KMS-11 (cell line): Measurements from ENCODE around the gene GNA15.
"Not testable (repeated sequence)": the region's sequence is repeated elsewhere in the genome, so short reads cannot be mapped to it uniquely, and the experiment has no call there.

Experiments
- H2AFZ ChIP-seq: fragments of 200-600 bp; sonication (generic); 2 replicates; pipeline ENCODE4 v1.6.1; 2016; ENCODE audit warnings: antibody characterized with exemption, mixed run types, low read depth
- H3K27ac ChIP-seq: fragments of 200-600 bp; sonication (generic); 2 replicates; pipeline ENCODE4 v1.6.1; 2016; ENCODE audit warnings: mild to moderate bottlenecking, mixed run types
- H3K27me3 ChIP-seq: fragments of 200-600 bp; sonication (generic); 2 replicates; pipeline ENCODE4 v1.6.1; 2017; ENCODE audit warnings: mild to moderate bottlenecking, low read depth, mixed run types, moderate library complexity; ENCODE audit not compliant: insufficient read depth
- H3K36me3 ChIP-seq: fragments of 200-600 bp; sonication (generic); 2 replicates; pipeline ENCODE4 v1.6.1; 2017; ENCODE audit warnings: mild to moderate bottlenecking, mixed run types; ENCODE audit not compliant: insufficient read depth
- H3K4me1 ChIP-seq: fragments of 200-600 bp; sonication (generic); 2 replicates; pipeline ENCODE4 v1.6.1; 2016; ENCODE audit warnings: mild to moderate bottlenecking, low read depth, mixed run types; ENCODE audit not compliant: poor library complexity, severe bottlenecking
- H3K4me2 ChIP-seq: fragments of 200-600 bp; sonication (generic); 2 replicates; pipeline ENCODE4 v1.7.0; 2016; ENCODE audit warnings: mild to moderate bottlenecking, mixed run types
- H3K4me3 ChIP-seq: fragments of 200-600 bp; sonication (generic); IDR thresholded peaks from 2 replicates; pipeline ENCODE4 v1.6.1; 2017; ENCODE audit warnings: low read depth, low read length, mixed read lengths; ENCODE audit not compliant: insufficient read depth
- H3K79me2 ChIP-seq: fragments of 200-600 bp; sonication (generic); 2 replicates; pipeline ENCODE4 v1.6.1; 2016; ENCODE audit warnings: low read depth, mixed run types; ENCODE audit not compliant: insufficient read depth
- H3K9ac ChIP-seq: fragments of 200-600 bp; sonication (generic); 2 replicates; pipeline ENCODE4 v1.6.1; 2016; ENCODE audit warnings: mild to moderate bottlenecking, mixed run types
- H4K20me1 ChIP-seq: fragments of 200-600 bp; sonication (generic); 2 replicates; pipeline ENCODE4 v1.6.1; 2016; ENCODE audit warnings: mild to moderate bottlenecking, mixed run types; ENCODE audit not compliant: insufficient read depth
- TF ChIP-seq, protein P1 (sequence below): fragments of 200-600 bp; sonication (generic); conservative IDR thresholded peaks from 2 replicates; pipeline ENCODE4 v1.6.1; 2017; ENCODE audit warnings: low read depth, mild to moderate bottlenecking, antibody characterized with exemption, low read length, moderate library complexity, mixed read lengths

The GNA15 gene

DNA sequence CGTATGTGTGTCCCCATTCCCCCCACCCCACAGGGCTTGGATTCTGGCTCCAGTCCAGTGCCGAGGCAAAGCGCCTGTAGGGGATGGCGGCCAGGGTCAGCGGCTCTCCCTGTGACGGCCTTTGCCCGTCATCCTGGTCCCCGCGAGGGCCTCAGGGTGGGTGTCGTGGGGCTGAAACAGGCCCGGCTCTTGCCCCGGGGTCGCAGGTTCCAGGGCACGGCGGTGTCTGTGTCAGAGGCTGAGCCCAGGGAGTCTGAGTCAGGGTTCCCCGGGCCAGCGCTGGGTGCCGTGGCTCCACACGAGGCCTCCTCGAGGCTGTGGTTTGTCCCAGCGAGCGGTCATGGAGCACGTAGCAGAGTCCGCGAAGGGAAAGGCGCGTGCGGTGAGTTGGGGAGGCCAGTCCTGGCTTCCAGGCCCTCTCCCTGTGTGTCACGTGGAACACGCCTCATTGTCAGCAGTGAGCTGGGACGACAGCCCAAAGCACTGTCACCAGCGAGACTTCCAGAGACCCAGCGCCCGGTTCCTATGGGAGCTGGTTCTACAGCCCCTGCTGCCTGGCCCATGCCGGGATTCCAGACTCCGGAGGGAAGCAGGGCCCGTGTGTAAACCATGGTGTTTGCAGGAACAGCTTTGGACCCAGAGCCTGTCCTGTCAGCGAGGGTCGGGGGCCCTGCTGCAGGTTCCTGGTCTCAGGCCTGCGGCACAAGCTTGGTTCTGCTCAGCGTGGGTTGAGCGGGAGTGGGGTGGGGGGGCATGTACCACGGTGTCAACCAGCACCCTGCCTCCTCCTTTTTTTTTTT is 63.3 kb downstream of the GNA15 start:
- no peak overlapping the region for H3K4me2 ChIP-seq
- no peak overlapping the region for H3K27ac ChIP-seq
- H3K27me3 ChIP-seq, result no peaks in the 10 kb centered on the region
- TF ChIP-seq, protein P1, sequence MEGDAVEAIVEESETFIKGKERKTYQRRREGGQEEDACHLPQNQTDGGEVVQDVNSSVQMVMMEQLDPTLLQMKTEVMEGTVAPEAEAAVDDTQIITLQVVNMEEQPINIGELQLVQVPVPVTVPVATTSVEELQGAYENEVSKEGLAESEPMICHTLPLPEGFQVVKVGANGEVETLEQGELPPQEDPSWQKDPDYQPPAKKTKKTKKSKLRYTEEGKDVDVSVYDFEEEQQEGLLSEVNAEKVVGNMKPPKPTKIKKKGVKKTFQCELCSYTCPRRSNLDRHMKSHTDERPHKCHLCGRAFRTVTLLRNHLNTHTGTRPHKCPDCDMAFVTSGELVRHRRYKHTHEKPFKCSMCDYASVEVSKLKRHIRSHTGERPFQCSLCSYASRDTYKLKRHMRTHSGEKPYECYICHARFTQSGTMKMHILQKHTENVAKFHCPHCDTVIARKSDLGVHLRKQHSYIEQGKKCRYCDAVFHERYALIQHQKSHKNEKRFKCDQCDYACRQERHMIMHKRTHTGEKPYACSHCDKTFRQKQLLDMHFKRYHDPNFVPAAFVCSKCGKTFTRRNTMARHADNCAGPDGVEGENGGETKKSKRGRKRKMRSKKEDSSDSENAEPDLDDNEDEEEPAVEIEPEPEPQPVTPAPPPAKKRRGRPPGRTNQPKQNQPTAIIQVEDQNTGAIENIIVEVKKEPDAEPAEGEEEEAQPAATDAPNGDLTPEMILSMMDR, result no peak
- no peaks in the 10 kb centered on the region for H3K4me1 ChIP-seq
- H3K79me2 ChIP-seq, result no peaks in the 10 kb centered on the region
- H3K9ac ChIP-seq, result no peak overlapping the region
- no peak overlapping the region for H3K4me3 ChIP-seq
- no peaks in the 10 kb centered on the region for H3K36me3 ChIP-seq
- no peak overlapping the region for H2AFZ ChIP-seq
- H4K20me1 ChIP-seq, result no peaks in the 10 kb centered on the region

DNA sequence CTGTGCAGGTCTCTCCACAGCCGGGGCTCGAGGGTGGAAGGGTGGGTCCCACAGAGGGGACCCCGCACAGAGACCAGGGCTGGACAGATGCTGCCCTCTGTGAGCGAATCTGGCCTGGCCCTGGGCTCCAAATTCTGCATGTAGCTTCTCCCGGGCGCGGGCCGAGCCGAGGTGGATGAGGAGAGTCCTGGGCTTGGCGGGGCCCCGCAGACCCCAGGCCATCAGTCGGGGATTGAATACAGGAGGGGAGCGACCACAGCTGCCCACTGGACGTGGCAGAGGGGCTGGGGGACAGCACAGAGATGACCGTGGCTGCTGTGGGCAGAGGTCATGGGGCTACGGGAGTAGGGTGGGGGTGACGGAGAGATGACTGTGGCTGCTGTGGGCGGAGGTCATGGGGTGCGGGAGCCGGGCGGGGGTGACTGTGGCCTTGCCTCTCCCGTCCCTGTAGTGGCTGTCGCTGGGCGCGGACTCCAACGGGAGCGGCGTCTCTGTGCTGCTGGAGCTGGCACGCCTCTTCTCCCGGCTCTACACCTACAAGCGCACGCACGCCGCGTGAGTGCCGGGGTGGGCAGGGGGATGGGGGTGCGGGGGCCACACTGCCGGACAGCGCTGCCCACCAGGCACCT is 65.4 kb downstream of the GNA15 start:
- Histone ChIP-seq H3K36me3 (no peaks in the 10 kb centered on the region), H3K9ac (no peak overlapping the region), H3K27me3 (no peaks in the 10 kb centered on the region), H3K4me1 (no peaks in the 10 kb centered on the region), H3K4me2 (no peak overlapping the region), H2AFZ (no peak overlapping the region), H4K20me1 (no peaks in the 10 kb centered on the region), H3K27ac (no peak overlapping the region), H3K79me2 (no peaks in the 10 kb centered on the region), H3K4me3 (no peak overlapping the region)
- TF ChIP-seq, protein P1, result no peak

DNA sequence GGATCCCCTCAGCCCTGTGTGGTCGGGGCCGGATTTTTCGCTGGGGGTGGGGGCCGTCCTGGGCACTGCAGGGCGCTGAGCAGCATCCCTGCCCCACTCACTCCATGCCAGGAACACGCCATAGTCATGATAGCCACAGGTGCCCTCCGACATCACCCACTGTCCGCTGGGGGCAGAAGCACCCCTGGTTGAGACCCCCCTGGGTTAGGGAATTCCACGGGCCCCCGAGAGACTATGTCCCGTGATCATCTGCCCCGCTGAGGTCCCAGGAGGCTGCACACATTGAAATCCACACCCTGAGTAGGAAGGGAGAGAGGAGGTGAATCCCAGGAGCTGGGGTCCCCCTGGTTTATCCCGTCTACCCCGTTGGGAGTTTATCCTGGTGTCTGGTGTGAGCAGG is 66.1 kb downstream of the GNA15 start:
- Histone ChIP-seq H3K27ac (no peak overlapping the region), H3K79me2 (no peaks in the 10 kb centered on the region), H3K27me3 (no peaks in the 10 kb centered on the region), H3K36me3 (no peaks in the 10 kb centered on the region), H3K4me3 (no peak overlapping the region), H2AFZ (no peak overlapping the region), H4K20me1 (no peaks in the 10 kb centered on the region), H3K4me1 (no peaks in the 10 kb centered on the region), H3K4me2 (no peak overlapping the region), H3K9ac (no peak overlapping the region)
- TF ChIP-seq, protein P1, result no peak

DNA sequence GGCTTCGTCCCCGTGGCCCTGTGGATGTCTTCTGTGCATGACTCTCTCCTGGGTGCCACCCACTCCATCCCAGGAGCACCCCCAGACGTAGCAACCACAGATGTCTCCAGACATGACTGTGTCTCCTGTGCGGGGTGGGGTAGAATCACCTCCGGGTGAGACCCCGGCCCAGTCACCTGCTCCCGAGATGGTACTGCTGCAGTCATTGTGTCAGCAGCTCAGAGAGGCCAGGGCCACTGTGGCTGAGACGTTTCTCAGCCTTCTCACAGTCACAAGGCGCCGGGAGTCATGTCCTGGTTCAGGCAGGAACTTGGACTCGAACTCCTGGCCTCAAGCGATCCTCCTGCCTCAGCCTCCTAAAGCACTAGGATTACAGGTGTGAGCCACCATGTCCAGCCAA is 66.5 kb downstream of the GNA15 start:
- Histone ChIP-seq H3K27ac (no peak overlapping the region), H3K9ac (no peak overlapping the region), H3K4me3 (no peak overlapping the region), H2AFZ (no peak overlapping the region), H4K20me1 (no peaks in the 10 kb centered on the region), H3K79me2 (no peaks in the 10 kb centered on the region), H3K27me3 (no peaks in the 10 kb centered on the region), H3K4me1 (no peaks in the 10 kb centered on the region), H3K36me3 (no peaks in the 10 kb centered on the region), H3K4me2 (no peak overlapping the region)
- TF ChIP-seq, protein P1, result no peak

DNA sequence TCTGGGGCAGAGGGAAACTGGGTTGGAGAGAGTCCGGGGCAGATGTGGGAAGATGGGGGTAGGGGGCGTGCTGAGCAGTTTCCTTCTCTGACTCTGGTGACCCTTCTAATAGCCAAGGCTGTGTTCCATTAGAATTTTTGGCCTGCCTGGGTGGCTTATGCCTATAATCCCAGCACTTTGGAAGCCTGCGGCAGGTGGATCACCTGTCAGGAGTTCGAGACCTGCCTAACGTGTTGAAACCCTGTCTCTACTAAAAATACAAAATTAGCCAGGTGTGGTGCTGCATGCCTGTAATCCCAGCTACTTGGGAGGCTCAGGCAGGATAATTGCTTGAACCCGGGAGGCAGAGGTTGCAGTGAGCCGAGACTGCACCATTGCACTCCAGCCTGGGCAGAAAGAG is 67.1 kb downstream of the GNA15 start:
- H3K27ac ChIP-seq, H3K9ac ChIP-seq: not testable (repeated sequence)

More for the DNA sequence above, 67.1 kb downstream of the GNA15 start:
- not testable (repeated sequence) for H3K79me2 ChIP-seq, H4K20me1 ChIP-seq, H3K4me2 ChIP-seq, H3K27me3 ChIP-seq, H2AFZ ChIP-seq, H3K4me3 ChIP-seq, H3K36me3 ChIP-seq, H3K4me1 ChIP-seq
